ENCODE data around the gene ASB17.

- TF ChIP-seq, protein P1, sequence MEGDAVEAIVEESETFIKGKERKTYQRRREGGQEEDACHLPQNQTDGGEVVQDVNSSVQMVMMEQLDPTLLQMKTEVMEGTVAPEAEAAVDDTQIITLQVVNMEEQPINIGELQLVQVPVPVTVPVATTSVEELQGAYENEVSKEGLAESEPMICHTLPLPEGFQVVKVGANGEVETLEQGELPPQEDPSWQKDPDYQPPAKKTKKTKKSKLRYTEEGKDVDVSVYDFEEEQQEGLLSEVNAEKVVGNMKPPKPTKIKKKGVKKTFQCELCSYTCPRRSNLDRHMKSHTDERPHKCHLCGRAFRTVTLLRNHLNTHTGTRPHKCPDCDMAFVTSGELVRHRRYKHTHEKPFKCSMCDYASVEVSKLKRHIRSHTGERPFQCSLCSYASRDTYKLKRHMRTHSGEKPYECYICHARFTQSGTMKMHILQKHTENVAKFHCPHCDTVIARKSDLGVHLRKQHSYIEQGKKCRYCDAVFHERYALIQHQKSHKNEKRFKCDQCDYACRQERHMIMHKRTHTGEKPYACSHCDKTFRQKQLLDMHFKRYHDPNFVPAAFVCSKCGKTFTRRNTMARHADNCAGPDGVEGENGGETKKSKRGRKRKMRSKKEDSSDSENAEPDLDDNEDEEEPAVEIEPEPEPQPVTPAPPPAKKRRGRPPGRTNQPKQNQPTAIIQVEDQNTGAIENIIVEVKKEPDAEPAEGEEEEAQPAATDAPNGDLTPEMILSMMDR (conservative IDR thresholded peaks at IDR 0.05), result no peak
- no peak for TF ChIP-seq ZFX (IDR thresholded peaks at IDR 0.05)
These were observed 61.3 kb downstream of the ASB17 start for GRCh38 chr1:75870951-75871350.

Data from C4-2B (cell line).